GM18517 (cell line): ENCODE data around the gene SQSTM1.
"Not testable (repeated sequence)": the region's sequence is repeated elsewhere in the genome, so short reads cannot be mapped to it uniquely, and the experiment has no call there.

ENCODE experiments used
- ATAC-seq: cut with Tn5 transposase; IDR thresholded peaks from one replicate; pipeline ENCODE4 v1.9.1; 2021; ENCODE audit warnings: mild to moderate bottlenecking, moderate library complexity; ENCODE audit not compliant: unreplicated experiment

SQSTM1 gene

GRCh38 chr5:179871533-179871932, 50.8 kb downstream of the SQSTM1 start:
- ATAC-seq, result not testable (repeated sequence)

- no peak for ATAC-seq
Observed at GRCh38 chr5:179872055-179872827, 51.5 kb downstream of the SQSTM1 start.

- ATAC-seq, result no peak
Observed at GRCh38 chr5:179872828-179873575, 52.3 kb downstream of the SQSTM1 start.

GRCh38 chr5:179873588-179874110, 52.9 kb downstream of the SQSTM1 start:
- no peak for ATAC-seq

- no peak for ATAC-seq
Observed at GRCh38 chr5:179874136-179874535, 53.4 kb downstream of the SQSTM1 start.

GRCh38 chr5:179874536-179875292, 54.0 kb downstream of the SQSTM1 start:
- ATAC-seq, result no peak

- no peak for ATAC-seq
Observed at GRCh38 chr5:179875741-179876609, 55.3 kb downstream of the SQSTM1 start.

GRCh38 chr5:179876610-179876952, 55.9 kb downstream of the SQSTM1 start:
- ATAC-seq, result no peak

GRCh38 chr5:179878222-179879002, 57.7 kb downstream of the SQSTM1 start:
- no peak for ATAC-seq

- ATAC-seq, result no peak
Observed at GRCh38 chr5:179879003-179879689, 58.4 kb downstream of the SQSTM1 start.

GRCh38 chr5:179879690-179880010, 58.9 kb downstream of the SQSTM1 start:
- ATAC-seq, result no peak

- ATAC-seq, result no peak
Observed at GRCh38 chr5:179880066-179880650, 59.5 kb downstream of the SQSTM1 start.

GRCh38 chr5:179880848-179881590, 60.3 kb downstream of the SQSTM1 start:
- no peak for ATAC-seq

- no peak for ATAC-seq
Observed at GRCh38 chr5:179882338-179882737, 61.6 kb downstream of the SQSTM1 start.

GRCh38 chr5:179883163-179883562, 62.5 kb downstream of the SQSTM1 start:
- ATAC-seq, result no peak

GRCh38 chr5:179885491-179886090, 64.9 kb downstream of the SQSTM1 start:
- ATAC-seq, result no peak

GRCh38 chr5:179886190-179886911, 65.6 kb downstream of the SQSTM1 start:
- no peak for ATAC-seq
